Lower leg skin (tissue), 4 donors: ENCODE results near the gene ITPRID2. TPM values are rescaled to one million over a fixed set of nuclear protein-coding genes. Genes with fewer than 3 reads are reported as not detected.

Experiments used
- DNase-seq, 2 donors: peaks; one replicate each; pipeline ENCODE4 v3.0.0-alpha.2; 2019; ENCODE audit warnings: low spot score in 2 of 2
- H3K4me3 ChIP-seq: fragments of 200-600 bp; sonication (generic); 2 replicates; pipeline ENCODE4 v1.5.1; 2017; ENCODE audit warnings: mild to moderate bottlenecking, low read depth; ENCODE audit not compliant: poor library complexity, severe bottlenecking
- CTCF ChIP-seq, 3 donors: fragments of 450-650 bp; IDR thresholded peaks; one replicate each; pipeline ENCODE4 v1.5.1; 2016; ENCODE audit warnings: antibody characterized with exemption in 3 of 3, mild to moderate bottlenecking in 3 of 3, moderate library complexity in 2 of 3
- POLR2A ChIP-seq, 2 donors: fragments of 450-650 bp; IDR thresholded peaks; one replicate each; pipeline ENCODE4 v1.6.1; 2016 to 2017; ENCODE audit warnings: antibody characterized with exemption in 2 of 2, mild to moderate bottlenecking in 1 of 2, moderate library complexity in 1 of 2
- WGBS, 2 donors: methylation state at CpG; one replicate each; pipeline ENCODE4 v1.1.5; 2018; 5-methylcytosine and 5-hydroxymethylcytosine counted together
- intact Hi-C: fragments of 100-400 bp; cut with DNase I; formaldehyde crosslinking; loops from one replicate; pipeline ENCODE4 v1.15.0; 2023; ENCODE audit warnings: low total_unique reads
- total RNA-seq, 4 donors: library from RNA; depleted of rRNA; stranded (reverse); fragments of >200 nt; gene quantifications; one replicate each; pipeline ENCODE4 v1.1.0, GENCODE V29; 2016

Gene ITPRID2
- total RNA-seq, 4 donors from 2014 or later = 244 to 301 (median 256) TPM

GRCh38 chr2:181891966-181892798, 652 bp downstream of the ITPRID2 start:
- H3K4me3 ChIP-seq = peak overlapping the region; percentile 96
- no peak for TF ChIP-seq POLR2A (IDR thresholded peaks at IDR 0.05)
- TF ChIP-seq CTCF (IDR thresholded peaks at IDR 0.05) = no peak
- WGBS, 2 donors = 0 to 1% methylated on average over 52 to 57 of the region's 83 CpGs
- intact Hi-C loops = no loop called here
- peak; percentile 57 to 93 for DNase-seq

GRCh38 chr2:181892799-181893435, 1.4 kb downstream of the ITPRID2 start:
- no peak for DNase-seq
- intact Hi-C loops = no loop called here
- TF ChIP-seq POLR2A (IDR thresholded peaks at IDR 0.05) = no peak
- peak overlapping the region; percentile 96 for H3K4me3 ChIP-seq
- WGBS, 2 donors = 5 to 7% methylated on average over 10 of the region's 10 CpGs

- intact Hi-C loops = no loop called here
- TF ChIP-seq CTCF (IDR thresholded peaks at IDR 0.05) (no peak), POLR2A (IDR thresholded peaks at IDR 0.05) (no peak)
- 39 to 43% methylated on average over 3 of the region's 3 CpGs for WGBS, 2 donors
- no peak overlapping the region for H3K4me3 ChIP-seq
- DNase-seq = no peak
Measured at GRCh38 chr2:181894381-181894780, 2.9 kb downstream of the ITPRID2 start.

- intact Hi-C loops = no loop called here
- DNase-seq = no peak
- no peak overlapping the region for H3K4me3 ChIP-seq
- TF ChIP-seq CTCF (IDR thresholded peaks at IDR 0.05) = no peak
- TF ChIP-seq POLR2A (IDR thresholded peaks at IDR 0.05) = no peak
- WGBS, 2 donors = 43 to 62% methylated on average over 1 of the region's 1 CpG
Measured at GRCh38 chr2:181895818-181896217, 4.3 kb downstream of the ITPRID2 start.

GRCh38 chr2:181896286-181896685, 4.8 kb downstream of the ITPRID2 start:
- 44 to 51% methylated on average over 1 of the region's 1 CpG for WGBS, 2 donors
- intact Hi-C loops = no loop called here
- TF ChIP-seq CTCF (IDR thresholded peaks at IDR 0.05) = no peak
- TF ChIP-seq POLR2A (IDR thresholded peaks at IDR 0.05) = no peak
- no peak overlapping the region for H3K4me3 ChIP-seq
- DNase-seq = no peak

- intact Hi-C loops = loop anchor here (10.0 kb wide), 1 partner anchor 145 kb away; no protein-coding TSS in a partner anchor
- H3K4me3 ChIP-seq = no peak overlapping the region
- 51 to 66% methylated on average over 3 of the region's 3 CpGs for WGBS, 2 donors
- no peak for TF ChIP-seq POLR2A (IDR thresholded peaks at IDR 0.05)
- TF ChIP-seq CTCF (IDR thresholded peaks at IDR 0.05) = no peak
- DNase-seq = no peak
Measured at GRCh38 chr2:181900007-181900651, 8.6 kb downstream of the ITPRID2 start.
